GM18517 (cell line): ENCODE measurements around the gene ZBTB44.
"Not testable (repeated sequence)": the region's sequence is repeated elsewhere in the genome, so short reads cannot be mapped to it uniquely, and the experiment has no call there.

Experiments
- ATAC-seq: cut with Tn5 transposase; IDR thresholded peaks from one replicate; pipeline ENCODE4 v1.9.1; 2021; ENCODE audit warnings: mild to moderate bottlenecking, moderate library complexity; ENCODE audit not compliant: unreplicated experiment

The ZBTB44 gene

DNA sequence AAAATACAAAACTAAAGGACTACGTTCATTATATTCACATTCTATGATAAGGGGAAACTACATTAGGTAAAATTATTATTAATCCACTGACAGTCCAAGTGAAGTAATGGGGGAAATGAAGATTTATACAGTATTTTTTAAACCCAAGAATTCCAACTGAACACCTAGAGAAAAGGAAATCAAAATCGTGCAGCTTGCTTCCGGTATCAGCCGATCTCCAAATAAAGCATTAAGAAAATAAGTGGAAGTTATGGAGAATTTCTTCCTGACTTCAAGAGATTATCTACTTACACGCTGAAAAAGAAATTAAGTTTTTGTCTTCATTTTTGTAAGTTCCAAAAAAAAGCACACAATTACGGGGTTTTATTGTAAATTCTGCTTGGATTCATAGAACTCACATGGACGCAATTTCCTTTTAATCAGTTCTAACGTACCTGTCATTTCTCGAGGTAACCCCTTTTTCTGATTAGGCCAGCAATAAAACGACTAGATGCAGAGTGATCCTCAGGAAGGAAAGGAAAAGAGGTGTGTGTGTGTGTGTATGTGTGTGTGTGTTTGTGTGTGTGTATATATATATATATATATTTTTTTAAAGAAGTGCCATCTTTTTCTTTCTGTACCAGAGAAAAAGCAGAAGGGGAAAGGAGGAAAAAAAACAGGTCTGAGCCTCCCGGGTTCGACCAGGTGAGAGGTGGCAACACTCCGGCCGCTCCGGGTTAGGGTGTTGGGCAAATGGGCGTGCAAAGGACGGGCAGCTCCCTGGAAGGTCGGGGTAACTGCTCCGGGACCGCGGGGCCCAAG lies 1.1 kb downstream of the ZBTB44 start:
- ATAC-seq: no peak

GRCh38 chr11:130312046-130312445 lies 2.7 kb downstream of the ZBTB44 start:
- no peak for ATAC-seq

DNA sequence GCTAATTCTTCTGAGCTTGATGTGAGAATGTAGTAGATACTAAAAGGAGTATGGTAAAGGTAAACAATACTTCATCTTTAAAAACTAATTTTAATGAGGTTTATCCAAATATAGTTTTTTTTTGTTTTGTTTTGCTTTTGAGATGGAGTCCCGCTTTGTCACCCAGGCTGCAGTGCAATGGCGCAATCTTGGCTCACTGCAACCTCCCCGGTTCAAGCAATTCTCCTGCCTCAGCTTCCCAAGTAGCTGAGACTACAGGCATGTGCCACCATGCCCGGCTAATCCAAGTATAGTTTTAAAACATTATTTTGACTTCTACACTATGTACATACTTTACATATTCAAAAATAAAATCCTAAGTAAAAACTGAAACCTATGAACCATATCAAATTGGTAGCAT lies 4.1 kb downstream of the ZBTB44 start:
- ATAC-seq: no peak

GRCh38 chr11:130308886-130309285 lies 5.8 kb downstream of the ZBTB44 start:
- ATAC-seq: no peak

GRCh38 chr11:130308059-130308458 lies 6.7 kb downstream of the ZBTB44 start:
- no peak for ATAC-seq

- no peak for ATAC-seq
Measured at GRCh38 chr11:130304651-130305050, 10.1 kb downstream of the ZBTB44 start.

- ATAC-seq: peak; percentile 26
Measured at GRCh38 chr11:130301002-130301401, 13.7 kb downstream of the ZBTB44 start.

- peak; percentile 72 for ATAC-seq
Measured at GRCh38 chr11:130300567-130300966, 14.2 kb downstream of the ZBTB44 start.

DNA sequence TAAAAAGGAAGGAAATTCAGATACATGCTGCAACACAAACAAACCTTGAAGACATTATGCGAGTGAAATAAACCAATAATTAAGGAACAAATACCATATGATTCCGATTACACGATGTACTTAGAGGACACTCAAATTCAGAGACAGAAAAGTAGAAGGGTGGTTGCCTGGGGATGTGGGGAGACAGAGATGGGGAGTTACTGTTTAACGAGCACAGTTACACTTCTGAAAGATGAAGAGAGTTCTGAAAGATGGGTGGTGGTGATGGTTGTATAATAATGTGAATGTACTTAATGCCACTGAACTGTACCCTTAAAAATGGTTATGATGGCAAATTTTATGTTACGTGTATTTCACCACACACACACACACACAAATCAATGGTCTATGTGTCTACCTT lies 14.7 kb downstream of the ZBTB44 start:
- ATAC-seq: no peak

DNA sequence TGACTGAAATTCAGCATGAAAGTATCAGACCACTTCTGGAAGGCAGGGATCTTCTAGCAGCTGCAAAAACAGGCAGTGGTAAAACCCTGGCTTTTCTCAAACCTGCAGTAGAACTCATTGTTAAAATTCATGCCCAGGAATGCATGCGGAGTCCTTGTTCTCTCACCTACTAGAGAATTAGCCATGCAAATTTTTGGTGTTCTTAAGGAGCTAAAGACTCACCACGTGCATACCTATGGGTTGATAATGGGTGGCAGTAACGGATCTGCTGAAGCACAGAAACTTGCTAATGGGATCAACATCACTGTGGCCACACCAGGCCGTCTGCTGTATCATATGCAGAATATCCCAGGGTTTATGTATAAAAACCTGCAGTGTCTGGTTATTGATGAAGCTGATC lies 19.1 kb downstream of the ZBTB44 start:
- no peak for ATAC-seq

GRCh38 chr11:130282111-130282510 lies 32.6 kb downstream of the ZBTB44 start:
- ATAC-seq: no peak

GRCh38 chr11:130281341-130281740 lies 33.4 kb downstream of the ZBTB44 start:
- ATAC-seq: not testable (repeated sequence)

DNA sequence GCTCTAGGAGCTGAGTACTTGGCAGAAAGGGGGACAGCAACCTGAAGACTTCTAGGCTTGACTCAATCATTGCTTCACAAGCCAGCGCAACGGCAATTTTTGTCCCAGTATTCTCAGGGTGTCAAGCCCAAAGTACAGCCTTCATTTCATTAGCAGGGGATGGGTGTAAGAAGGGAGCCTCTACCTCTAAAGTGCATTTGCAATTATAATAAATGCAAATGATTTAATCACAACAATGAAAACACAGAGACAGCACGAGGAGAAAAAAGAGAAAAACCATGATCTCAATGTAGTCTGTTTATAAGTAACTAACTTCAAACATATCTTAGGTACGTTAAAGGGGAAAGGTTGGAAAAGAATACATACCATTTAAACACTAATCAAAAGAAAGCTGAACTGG lies 34.7 kb downstream of the ZBTB44 start:
- ATAC-seq: no peak

GRCh38 chr11:130278745-130279144 lies 36.0 kb downstream of the ZBTB44 start:
- ATAC-seq: no peak

DNA sequence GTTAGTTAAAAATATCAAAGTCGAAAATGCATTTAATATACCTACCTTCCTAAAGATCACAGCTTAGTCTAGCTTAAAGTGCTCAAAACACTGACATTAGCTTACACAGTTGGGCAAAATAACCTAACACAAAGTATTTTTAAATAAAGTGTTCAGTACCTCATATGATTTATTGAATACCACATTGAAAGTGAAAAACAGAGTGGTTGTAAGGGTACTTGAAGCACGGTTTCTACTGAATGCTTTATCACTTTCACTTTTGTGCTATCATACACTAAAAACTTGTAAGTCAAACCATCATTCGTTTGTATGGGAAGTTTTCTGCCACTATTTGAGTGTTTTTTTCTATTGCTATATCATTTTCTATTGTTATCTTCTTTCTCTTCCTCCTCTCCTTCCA lies 36.6 kb downstream of the ZBTB44 start:
- peak; percentile 84 for ATAC-seq

DNA sequence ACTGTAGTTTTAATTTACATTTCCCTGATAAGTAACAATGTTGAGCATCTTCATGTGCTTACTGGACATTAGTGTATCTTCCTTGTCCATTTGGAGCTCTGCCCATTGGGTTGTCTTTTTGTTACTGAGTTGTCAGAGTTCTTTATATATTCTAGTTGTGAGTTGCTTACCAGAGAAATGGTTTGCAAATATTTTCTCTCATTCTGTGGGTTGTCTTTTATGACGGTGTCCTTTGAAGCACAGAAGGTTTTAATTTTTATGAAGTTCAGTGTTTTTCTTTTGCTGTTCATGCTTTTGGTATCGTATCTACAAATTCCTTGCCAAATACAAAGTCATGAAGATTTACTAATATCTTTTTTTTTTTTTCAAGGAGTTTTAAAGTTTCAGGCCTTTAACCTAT lies 42.4 kb downstream of the ZBTB44 start:
- no peak for ATAC-seq

GRCh38 chr11:130269326-130269943 lies 45.3 kb downstream of the ZBTB44 start:
- ATAC-seq: peak; percentile 94

GRCh38 chr11:130263351-130263750 lies 51.4 kb downstream of the ZBTB44 start:
- ATAC-seq: no peak

GRCh38 chr11:130262424-130262823 lies 52.3 kb downstream of the ZBTB44 start:
- ATAC-seq: no peak

DNA sequence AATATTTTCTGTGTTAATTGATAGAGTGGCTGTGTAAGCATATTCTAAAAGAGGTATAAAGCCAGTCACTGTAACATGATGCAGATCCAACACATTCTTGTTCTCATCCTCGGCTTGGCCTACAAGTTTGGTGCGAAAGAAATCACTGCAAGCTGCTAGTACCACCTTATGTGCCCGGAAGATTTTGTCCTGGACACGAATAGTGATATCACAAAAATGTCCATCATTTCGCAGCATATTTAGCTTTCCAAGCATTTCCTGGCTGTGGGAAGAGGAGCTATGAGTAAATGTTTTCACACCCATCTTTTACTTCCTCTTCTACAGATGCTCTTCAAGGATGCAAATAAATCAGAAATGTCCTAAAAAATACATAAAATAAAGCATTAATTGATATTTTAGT lies 53.1 kb downstream of the ZBTB44 start:
- no peak for ATAC-seq

- ATAC-seq: no peak
Measured at GRCh38 chr11:130260742-130261141, 54.0 kb downstream of the ZBTB44 start.

GRCh38 chr11:130260080-130260627 lies 54.6 kb downstream of the ZBTB44 start:
- no peak for ATAC-seq
